Measurements from ENCODE around the gene ATRAID. TPM values are rescaled to one million over a fixed set of nuclear protein-coding genes. Genes with fewer than 3 reads are reported as not detected.

The ATRAID gene
- total RNA-seq, 1 donor from 2014 or later, result 58.8 TPM

GRCh38 chr2:27240406-27240805 lies 28.6 kb downstream of the ATRAID start:
- Mint-ChIP-seq H3K9me3 (ENCODE audit: unreplicated experiment) (peaks cover 2% of the 10 kb centered on the region), H3K36me3 (ENCODE audit: unreplicated experiment) (peaks cover 5% of the 10 kb centered on the region), H3K4me1 (ENCODE audit: low read depth, unreplicated experiment) (no peaks in the 10 kb centered on the region), H3K27ac (ENCODE audit: unreplicated experiment) (no peak overlapping the region), H3K27me3 (ENCODE audit: unreplicated experiment) (no peaks in the 10 kb centered on the region), H3K4me3 (ENCODE audit: unreplicated experiment) (no peak overlapping the region)
- TF ChIP-seq CTCF (IDR thresholded peaks at IDR 0.05; ENCODE audit: partially characterized antibody, unreplicated experiment), result no peak
- DNase-seq, result no peak

- no peaks in the 10 kb centered on the region for H3K9me3 Mint-ChIP-seq (ENCODE audit: unreplicated experiment)
- no peak for DNase-seq
- no peaks in the 10 kb centered on the region for H3K4me1 Mint-ChIP-seq (ENCODE audit: low read depth, unreplicated experiment)
- TF ChIP-seq CTCF (IDR thresholded peaks at IDR 0.05; ENCODE audit: partially characterized antibody, unreplicated experiment), result no peak
- H3K27me3 Mint-ChIP-seq (ENCODE audit: unreplicated experiment), result no peaks in the 10 kb centered on the region
- H3K27ac Mint-ChIP-seq (ENCODE audit: unreplicated experiment), result no peak overlapping the region
- no peak overlapping the region for H3K4me3 Mint-ChIP-seq (ENCODE audit: unreplicated experiment)
- no peaks in the 10 kb centered on the region for H3K36me3 Mint-ChIP-seq (ENCODE audit: unreplicated experiment)
Observed at GRCh38 chr2:27241761-27242613, 30.1 kb downstream of the ATRAID start.

GRCh38 chr2:27242614-27242951 lies 30.7 kb downstream of the ATRAID start:
- no peaks in the 10 kb centered on the region for H3K4me1 Mint-ChIP-seq (ENCODE audit: low read depth, unreplicated experiment)
- no peaks in the 10 kb centered on the region for H3K36me3 Mint-ChIP-seq (ENCODE audit: unreplicated experiment)
- no peak overlapping the region for H3K4me3 Mint-ChIP-seq (ENCODE audit: unreplicated experiment)
- DNase-seq, result no peak
- H3K27me3 Mint-ChIP-seq (ENCODE audit: unreplicated experiment), result no peaks in the 10 kb centered on the region
- no peak overlapping the region for H3K27ac Mint-ChIP-seq (ENCODE audit: unreplicated experiment)
- H3K9me3 Mint-ChIP-seq (ENCODE audit: unreplicated experiment), result no peaks in the 10 kb centered on the region
- no peak for TF ChIP-seq CTCF (IDR thresholded peaks at IDR 0.05; ENCODE audit: partially characterized antibody, unreplicated experiment)

- Mint-ChIP-seq H3K27me3 (ENCODE audit: unreplicated experiment) (no peaks in the 10 kb centered on the region), H3K9me3 (ENCODE audit: unreplicated experiment) (no peaks in the 10 kb centered on the region), H3K4me1 (ENCODE audit: low read depth, unreplicated experiment) (no peaks in the 10 kb centered on the region), H3K36me3 (ENCODE audit: unreplicated experiment) (no peaks in the 10 kb centered on the region), H3K27ac (ENCODE audit: unreplicated experiment) (no peak overlapping the region), H3K4me3 (ENCODE audit: unreplicated experiment) (no peak overlapping the region)
- TF ChIP-seq CTCF (IDR thresholded peaks at IDR 0.05; ENCODE audit: partially characterized antibody, unreplicated experiment), result no peak
- no peak for DNase-seq
Observed at GRCh38 chr2:27243391-27244130, 31.7 kb downstream of the ATRAID start.

- Mint-ChIP-seq H3K9me3 (ENCODE audit: unreplicated experiment) (no peaks in the 10 kb centered on the region), H3K4me3 (ENCODE audit: unreplicated experiment) (no peak overlapping the region), H3K4me1 (ENCODE audit: low read depth, unreplicated experiment) (no peaks in the 10 kb centered on the region), H3K27me3 (ENCODE audit: unreplicated experiment) (peaks cover 2% of the 10 kb centered on the region), H3K36me3 (ENCODE audit: unreplicated experiment) (no peaks in the 10 kb centered on the region), H3K27ac (ENCODE audit: unreplicated experiment) (no peak overlapping the region)
- no peak for TF ChIP-seq CTCF (IDR thresholded peaks at IDR 0.05; ENCODE audit: partially characterized antibody, unreplicated experiment)
- DNase-seq, result no peak
Observed at GRCh38 chr2:27245116-27245515, 33.3 kb downstream of the ATRAID start.
